Panc1 (cell line): ENCODE results near the gene SLC10A1. TPM values are rescaled to one million over a fixed set of nuclear protein-coding genes. Genes with fewer than 3 reads are reported as not detected.

Experiments
- ATAC-seq: fragments of 200-7000 bp; cut with Tn5 transposase; 2 replicates; pipeline ENCODE4 v1.9.1; 2020; ENCODE audit warnings: mild to moderate bottlenecking, moderate library complexity
- BruUV-seq: library from RNA; stranded (reverse); fragments of 400-500 nt; replicated peaks from 2 replicates; lab custom pipeline; 2021; lab: Mats Ljungman, UMichigan
- CTCF ChIA-PET: fragments of 300-600 bp; sonication (Branson Sonifier 250); formaldehyde crosslinking; loops from one replicate; lab custom pipeline; 2022; ENCODE audit warnings: antibody characterized with exemption; lab: Charles Lee
- POLR2A ChIA-PET: fragments of 300-600 bp; sonication (Branson Sonifier 250); formaldehyde crosslinking; loops from one replicate; lab custom pipeline; 2022; ENCODE audit warnings: antibody characterized with exemption; lab: Charles Lee
- DNase-seq: peaks from one replicate; pipeline ENCODE4 v3.0.0-alpha.2; 2010; ENCODE audit warnings: low read depth, low spot score
- H3K27ac ChIP-seq: 2 replicates; pipeline ENCODE4 v1.5.1; 2011; ENCODE audit warnings: mild to moderate bottlenecking, low read length, inconsistent platforms
- H3K27me3 ChIP-seq: fragments of 200-500 bp; sonication (Bioruptor generic); 2 replicates; pipeline ENCODE4 v1.6.0; 2014; ENCODE audit warnings: low read length, inconsistent platforms; ENCODE audit not compliant: control insufficient read depth, insufficient read depth
- H3K36me3 ChIP-seq: fragments of 200-500 bp; sonication (Bioruptor generic); 2 replicates; pipeline ENCODE4 v1.5.1; 2014; ENCODE audit warnings: inconsistent platforms, mild to moderate bottlenecking, low read length, moderate library complexity; ENCODE audit not compliant: control insufficient read depth, insufficient read depth
- H3K4me1 ChIP-seq: 2 replicates; pipeline ENCODE4 v1.5.1; 2011; ENCODE audit warnings: inconsistent platforms, mild to moderate bottlenecking, low read length, moderate library complexity; ENCODE audit not compliant: control insufficient read depth, insufficient read depth
- H3K4me3 ChIP-seq, 2 experiments: 2 replicates each; pipeline ENCODE4 v1.5.1; 2011 to 2012; ENCODE audit warnings: low read depth in 2 of 2, low read length in 2 of 2, mild to moderate bottlenecking in 2 of 2, inconsistent platforms in 1 of 2, moderate library complexity in 1 of 2
- H3K9me3 ChIP-seq: fragments of 200-500 bp; sonication (Bioruptor generic); 2 replicates; pipeline ENCODE4 v1.5.1; 2014; ENCODE audit warnings: low read depth, mild to moderate bottlenecking, inconsistent platforms, low read length, moderate library complexity; ENCODE audit not compliant: control insufficient read depth, insufficient read depth
- POLR2AphosphoS5 ChIP-seq: IDR thresholded peaks from 2 replicates; pipeline ENCODE4 v1.6.1; 2012; ENCODE audit warnings: mild to moderate bottlenecking, low read depth, low read length, moderate library complexity
- SIN3A ChIP-seq: IDR thresholded peaks from 2 replicates; pipeline ENCODE4 v1.6.1; 2012; ENCODE audit warnings: low read depth, mild to moderate bottlenecking, low read length, moderate library complexity, borderline replicate concordance; ENCODE audit not compliant: insufficient read depth
- TCF7L2 ChIP-seq: IDR thresholded peaks from 2 replicates; pipeline ENCODE4 v1.6.1; 2011; ENCODE audit warnings: mild to moderate bottlenecking, low read depth, low read length, inconsistent platforms
- in situ Hi-C: cut with HindIII; loops from 2 replicates; pipeline ENCODE4 v1.10.0; 2016; ENCODE audit warnings: low sequenced_read_pairs, low pct_unique_long_range_greater_than_20kb
- intact Hi-C: fragments of 100-400 bp; cut with micrococcal nuclease; formaldehyde crosslinking; loops from one replicate; pipeline ENCODE4 v1.10.0; 2022; ENCODE audit not compliant: unreplicated experiment
- total RNA-seq: library from RNA; stranded (reverse); gene quantifications from one replicate; pipeline ENCODE4 v1.2.1, GENCODE V29; 2021; ENCODE audit not compliant: unreplicated experiment
- TF ChIP-seq, protein P1 (sequence below): fragments of 450-650 bp; IDR thresholded peaks from 2 replicates; pipeline ENCODE4 v1.5.1; 2017; ENCODE audit warnings: mild to moderate bottlenecking
- TF ChIP-seq, protein P2 (sequence below), 2 experiments: IDR thresholded peaks; 2 replicates each; pipeline ENCODE4 v1.6.1; 2011 to 2012; ENCODE audit warnings: low read depth in 2 of 2, control low read depth in 1 of 2, low read length in 1 of 2, mild to moderate bottlenecking in 1 of 2, moderate library complexity in 1 of 2; ENCODE audit not compliant: insufficient read depth in 1 of 2

SLC10A1 gene
- total RNA-seq, 1 experiment from 2014 or later, result not detected

DNA sequence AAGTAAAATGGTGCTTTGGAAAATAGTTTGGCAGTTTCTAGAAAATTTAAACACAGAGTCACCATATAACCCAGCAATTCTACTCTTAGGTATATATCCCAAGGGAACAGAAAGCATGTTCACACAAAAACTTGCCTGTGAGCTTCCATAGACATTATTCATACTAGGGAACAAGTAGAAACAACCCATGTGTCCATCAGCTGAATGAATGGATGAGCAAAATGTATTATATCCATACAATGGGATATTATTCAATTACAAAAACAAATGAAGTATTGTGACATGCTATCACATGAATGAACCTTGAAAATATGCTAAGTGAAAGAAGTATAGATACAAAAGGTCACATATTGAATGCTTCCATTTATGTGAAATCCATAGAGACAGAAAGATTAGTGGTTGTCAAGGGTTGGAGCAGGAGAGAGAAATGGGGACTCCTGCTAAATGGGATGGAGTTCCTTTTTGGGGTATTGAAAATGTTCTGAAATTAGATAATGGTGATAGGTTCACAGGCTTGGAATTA, 7.9 kb downstream of the SLC10A1 start:
- H3K27ac ChIP-seq, result no peak overlapping the region
- BruUV-seq, result no TSS peak
- H3K4me1 ChIP-seq, result no peaks in the 10 kb centered on the region
- POLR2A ChIA-PET, result interaction anchor here (0.5 kb wide), 1 partner anchor 148 kb away, joined by 4 read pairs; no protein-coding TSS in a partner anchor
- CTCF ChIA-PET, result no interaction called here
- no peaks in the 10 kb centered on the region for H3K27me3 ChIP-seq
- no peak for TF ChIP-seq TCF7L2
- TF ChIP-seq, protein P1, sequence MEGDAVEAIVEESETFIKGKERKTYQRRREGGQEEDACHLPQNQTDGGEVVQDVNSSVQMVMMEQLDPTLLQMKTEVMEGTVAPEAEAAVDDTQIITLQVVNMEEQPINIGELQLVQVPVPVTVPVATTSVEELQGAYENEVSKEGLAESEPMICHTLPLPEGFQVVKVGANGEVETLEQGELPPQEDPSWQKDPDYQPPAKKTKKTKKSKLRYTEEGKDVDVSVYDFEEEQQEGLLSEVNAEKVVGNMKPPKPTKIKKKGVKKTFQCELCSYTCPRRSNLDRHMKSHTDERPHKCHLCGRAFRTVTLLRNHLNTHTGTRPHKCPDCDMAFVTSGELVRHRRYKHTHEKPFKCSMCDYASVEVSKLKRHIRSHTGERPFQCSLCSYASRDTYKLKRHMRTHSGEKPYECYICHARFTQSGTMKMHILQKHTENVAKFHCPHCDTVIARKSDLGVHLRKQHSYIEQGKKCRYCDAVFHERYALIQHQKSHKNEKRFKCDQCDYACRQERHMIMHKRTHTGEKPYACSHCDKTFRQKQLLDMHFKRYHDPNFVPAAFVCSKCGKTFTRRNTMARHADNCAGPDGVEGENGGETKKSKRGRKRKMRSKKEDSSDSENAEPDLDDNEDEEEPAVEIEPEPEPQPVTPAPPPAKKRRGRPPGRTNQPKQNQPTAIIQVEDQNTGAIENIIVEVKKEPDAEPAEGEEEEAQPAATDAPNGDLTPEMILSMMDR, result no peak
- no peak for TF ChIP-seq SIN3A
- no peak for TF ChIP-seq POLR2AphosphoS5
- TF ChIP-seq, protein P2, sequence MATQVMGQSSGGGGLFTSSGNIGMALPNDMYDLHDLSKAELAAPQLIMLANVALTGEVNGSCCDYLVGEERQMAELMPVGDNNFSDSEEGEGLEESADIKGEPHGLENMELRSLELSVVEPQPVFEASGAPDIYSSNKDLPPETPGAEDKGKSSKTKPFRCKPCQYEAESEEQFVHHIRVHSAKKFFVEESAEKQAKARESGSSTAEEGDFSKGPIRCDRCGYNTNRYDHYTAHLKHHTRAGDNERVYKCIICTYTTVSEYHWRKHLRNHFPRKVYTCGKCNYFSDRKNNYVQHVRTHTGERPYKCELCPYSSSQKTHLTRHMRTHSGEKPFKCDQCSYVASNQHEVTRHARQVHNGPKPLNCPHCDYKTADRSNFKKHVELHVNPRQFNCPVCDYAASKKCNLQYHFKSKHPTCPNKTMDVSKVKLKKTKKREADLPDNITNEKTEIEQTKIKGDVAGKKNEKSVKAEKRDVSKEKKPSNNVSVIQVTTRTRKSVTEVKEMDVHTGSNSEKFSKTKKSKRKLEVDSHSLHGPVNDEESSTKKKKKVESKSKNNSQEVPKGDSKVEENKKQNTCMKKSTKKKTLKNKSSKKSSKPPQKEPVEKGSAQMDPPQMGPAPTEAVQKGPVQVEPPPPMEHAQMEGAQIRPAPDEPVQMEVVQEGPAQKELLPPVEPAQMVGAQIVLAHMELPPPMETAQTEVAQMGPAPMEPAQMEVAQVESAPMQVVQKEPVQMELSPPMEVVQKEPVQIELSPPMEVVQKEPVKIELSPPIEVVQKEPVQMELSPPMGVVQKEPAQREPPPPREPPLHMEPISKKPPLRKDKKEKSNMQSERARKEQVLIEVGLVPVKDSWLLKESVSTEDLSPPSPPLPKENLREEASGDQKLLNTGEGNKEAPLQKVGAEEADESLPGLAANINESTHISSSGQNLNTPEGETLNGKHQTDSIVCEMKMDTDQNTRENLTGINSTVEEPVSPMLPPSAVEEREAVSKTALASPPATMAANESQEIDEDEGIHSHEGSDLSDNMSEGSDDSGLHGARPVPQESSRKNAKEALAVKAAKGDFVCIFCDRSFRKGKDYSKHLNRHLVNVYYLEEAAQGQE (IDR thresholded peaks at IDR 0.05; ENCODE audit: insufficient read depth in 1 of 2, low read depth in 2 of 2, low read length in 1 of 2), result no peak
- H3K4me3 ChIP-seq, result no peak overlapping the region
- intact Hi-C loops (no loop called here), in situ Hi-C loops (no loop called here)
- H3K9me3 ChIP-seq, result no peaks in the 10 kb centered on the region
- H3K36me3 ChIP-seq, result no peaks in the 10 kb centered on the region
- DNase-seq, result no peak
- ATAC-seq, result no peak

DNA sequence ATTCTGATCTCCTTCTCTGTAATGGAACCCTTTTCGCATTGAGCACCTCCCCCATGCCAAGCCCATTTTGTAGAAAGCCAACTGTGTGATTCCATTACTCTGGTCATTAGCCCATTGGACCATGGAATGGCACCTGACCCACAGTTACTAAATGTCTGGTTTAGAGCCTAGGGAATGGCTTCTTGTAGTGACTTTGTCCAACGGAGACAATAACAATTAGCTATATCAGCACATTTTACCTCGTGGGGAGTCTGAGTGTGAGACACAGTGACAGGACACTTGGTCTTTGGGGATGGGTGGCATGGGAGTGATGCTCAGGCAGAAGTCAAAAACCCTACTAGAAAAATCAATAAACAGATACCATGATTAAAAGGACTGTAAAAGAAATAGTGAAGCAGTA, 10.4 kb downstream of the SLC10A1 start:
- ATAC-seq, result no peak
- TF ChIP-seq SIN3A (no peak), TCF7L2 (no peak), POLR2AphosphoS5 (no peak)
- TF ChIP-seq, protein P2 (IDR thresholded peaks at IDR 0.05; ENCODE audit: insufficient read depth in 1 of 2, low read depth in 2 of 2, low read length in 1 of 2), result no peak
- TF ChIP-seq, protein P1, result no peak
- in situ Hi-C loops (no loop called here), intact Hi-C loops (no loop called here)
- H3K9me3 ChIP-seq, result no peaks in the 10 kb centered on the region
- H3K4me3 ChIP-seq, result no peak overlapping the region
- ChIA-PET CTCF (no interaction called here), POLR2A (no interaction called here)
- no peak for DNase-seq
- no peaks in the 10 kb centered on the region for H3K27me3 ChIP-seq
- H3K4me1 ChIP-seq, result no peaks in the 10 kb centered on the region
- no TSS peak for BruUV-seq
- no peak overlapping the region for H3K27ac ChIP-seq
- no peaks in the 10 kb centered on the region for H3K36me3 ChIP-seq
